Measurements from ENCODE around the gene RPUSD4. TPM values are rescaled to one million over a fixed set of nuclear protein-coding genes. Genes with fewer than 3 reads are reported as not detected.

RPUSD4 gene
- total RNA-seq, 1 donor = 19.0 TPM

DNA sequence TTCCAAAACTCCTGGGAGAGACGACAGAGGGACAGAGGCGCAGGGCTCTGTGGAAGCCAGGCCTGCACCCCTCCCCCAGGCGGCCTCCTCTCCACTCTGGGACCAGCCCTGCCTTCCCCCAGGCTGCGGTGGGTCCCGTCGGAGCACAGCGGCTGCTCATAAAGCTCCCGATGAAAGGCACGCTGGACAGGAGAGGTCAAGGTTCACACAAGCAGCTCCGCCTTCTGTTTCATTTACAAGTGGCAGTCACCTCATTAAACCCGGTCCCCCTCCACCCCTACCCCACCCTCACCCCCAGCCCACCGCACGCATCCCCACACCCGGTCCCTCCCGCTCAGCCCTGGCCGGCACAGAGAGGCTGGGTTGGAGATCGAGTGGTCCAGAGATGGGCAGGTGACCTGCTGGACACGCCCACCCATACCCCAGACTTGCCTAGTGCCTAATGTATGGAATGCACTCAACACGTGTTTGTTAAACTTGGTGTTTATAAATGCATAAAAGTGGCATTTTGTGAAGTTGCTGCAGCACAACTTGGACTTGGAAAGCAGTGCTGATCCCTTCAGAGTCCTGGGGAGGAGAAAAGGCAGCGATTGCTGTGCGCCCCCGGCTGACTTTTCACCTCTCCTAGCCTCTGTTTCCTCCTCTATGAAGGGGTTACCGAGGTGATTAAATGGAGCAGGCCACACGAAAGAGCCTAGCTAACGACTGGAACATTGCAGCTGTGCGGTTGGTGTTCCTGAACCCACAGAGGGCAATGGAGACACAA lies 26.0 kb downstream of the RPUSD4 start:
- no peak for DNase-seq (ENCODE audit: low read depth)
- TF ChIP-seq, protein P1, sequence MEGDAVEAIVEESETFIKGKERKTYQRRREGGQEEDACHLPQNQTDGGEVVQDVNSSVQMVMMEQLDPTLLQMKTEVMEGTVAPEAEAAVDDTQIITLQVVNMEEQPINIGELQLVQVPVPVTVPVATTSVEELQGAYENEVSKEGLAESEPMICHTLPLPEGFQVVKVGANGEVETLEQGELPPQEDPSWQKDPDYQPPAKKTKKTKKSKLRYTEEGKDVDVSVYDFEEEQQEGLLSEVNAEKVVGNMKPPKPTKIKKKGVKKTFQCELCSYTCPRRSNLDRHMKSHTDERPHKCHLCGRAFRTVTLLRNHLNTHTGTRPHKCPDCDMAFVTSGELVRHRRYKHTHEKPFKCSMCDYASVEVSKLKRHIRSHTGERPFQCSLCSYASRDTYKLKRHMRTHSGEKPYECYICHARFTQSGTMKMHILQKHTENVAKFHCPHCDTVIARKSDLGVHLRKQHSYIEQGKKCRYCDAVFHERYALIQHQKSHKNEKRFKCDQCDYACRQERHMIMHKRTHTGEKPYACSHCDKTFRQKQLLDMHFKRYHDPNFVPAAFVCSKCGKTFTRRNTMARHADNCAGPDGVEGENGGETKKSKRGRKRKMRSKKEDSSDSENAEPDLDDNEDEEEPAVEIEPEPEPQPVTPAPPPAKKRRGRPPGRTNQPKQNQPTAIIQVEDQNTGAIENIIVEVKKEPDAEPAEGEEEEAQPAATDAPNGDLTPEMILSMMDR (IDR thresholded peaks at IDR 0.05; ENCODE audit: insufficient read depth, low read depth, low read length) = no peak
- H3K4me3 ChIP-seq (ENCODE audit: low read depth, low read length) = no peak overlapping the region

DNA sequence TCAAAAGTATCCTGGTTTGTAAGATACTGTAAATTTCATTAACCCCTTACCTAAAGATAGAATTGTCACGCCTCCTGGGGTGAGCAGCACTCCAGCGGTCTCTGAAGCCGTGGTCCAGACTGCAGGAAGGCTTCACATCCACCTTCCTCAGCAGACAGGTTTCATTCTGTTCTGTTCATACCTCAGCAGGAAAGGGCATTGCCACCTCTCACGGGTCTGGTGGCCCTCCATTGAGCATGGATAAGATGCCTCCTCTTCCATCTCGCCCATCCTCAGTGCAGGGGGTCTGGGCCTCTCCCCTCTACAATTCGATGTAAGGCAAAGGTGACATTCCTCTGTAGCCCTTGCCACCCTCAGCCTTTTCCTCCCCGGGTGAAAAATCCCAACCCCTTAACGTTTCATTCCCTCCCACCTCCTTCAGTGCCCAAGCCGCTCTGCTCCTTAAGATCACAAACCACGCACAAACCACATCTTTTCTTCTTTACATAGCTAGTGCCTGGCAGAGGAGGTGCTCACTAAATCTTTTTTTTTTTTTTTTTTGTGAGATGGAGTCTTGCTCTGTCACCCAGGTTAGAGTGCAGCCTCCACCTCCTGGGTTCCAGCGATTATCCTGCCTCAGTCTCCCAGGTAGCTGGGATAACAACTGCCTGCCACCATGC lies 28.5 kb downstream of the RPUSD4 start:
- H3K4me3 ChIP-seq (ENCODE audit: low read depth, low read length) = no peak overlapping the region
- no peak for DNase-seq (ENCODE audit: low read depth)
- TF ChIP-seq, protein P1 (IDR thresholded peaks at IDR 0.05; ENCODE audit: insufficient read depth, low read depth, low read length) = no peak

DNA sequence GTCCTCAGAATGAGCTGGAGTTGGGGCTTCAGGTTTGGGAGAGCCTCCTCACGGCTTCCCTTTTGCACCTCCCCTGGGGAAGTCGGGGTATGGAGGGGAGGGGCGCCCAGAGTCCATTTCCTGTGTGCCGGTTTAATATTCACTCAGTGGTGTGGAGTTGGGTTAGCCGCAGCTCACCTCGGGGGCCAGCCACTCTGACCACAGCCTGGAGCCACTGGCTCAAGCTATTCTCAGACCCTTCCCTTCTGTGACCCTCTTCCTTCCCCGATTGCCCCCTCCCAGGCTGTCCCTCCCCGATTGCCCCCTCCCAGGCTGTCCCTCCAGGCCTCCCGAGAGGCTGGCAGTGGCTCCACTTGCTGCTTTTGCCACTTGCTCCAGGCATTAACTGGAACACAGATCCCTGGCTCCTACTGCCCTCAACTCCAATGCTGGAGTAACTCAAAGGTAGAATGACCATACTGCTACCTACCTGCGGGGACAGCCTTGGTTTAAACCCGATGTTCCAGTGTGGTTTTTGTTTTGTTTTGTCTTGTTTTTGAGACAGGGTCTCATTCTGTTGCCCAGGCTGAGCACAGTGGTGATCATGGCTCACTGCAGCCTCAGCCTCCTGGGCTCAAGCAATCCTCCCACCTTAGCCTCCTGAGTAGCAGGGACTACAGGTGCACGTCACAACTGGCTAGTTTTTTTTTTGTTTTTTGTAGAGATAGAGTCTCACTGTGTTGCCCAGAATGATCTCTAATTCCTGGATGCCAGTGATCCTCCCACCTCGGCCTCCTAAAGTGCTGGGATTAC lies 29.3 kb downstream of the RPUSD4 start:
- TF ChIP-seq, protein P1 (IDR thresholded peaks at IDR 0.05; ENCODE audit: insufficient read depth, low read depth, low read length) = no peak
- no peak overlapping the region for H3K4me3 ChIP-seq (ENCODE audit: low read depth, low read length)
- DNase-seq (ENCODE audit: low read depth) = no peak

DNA sequence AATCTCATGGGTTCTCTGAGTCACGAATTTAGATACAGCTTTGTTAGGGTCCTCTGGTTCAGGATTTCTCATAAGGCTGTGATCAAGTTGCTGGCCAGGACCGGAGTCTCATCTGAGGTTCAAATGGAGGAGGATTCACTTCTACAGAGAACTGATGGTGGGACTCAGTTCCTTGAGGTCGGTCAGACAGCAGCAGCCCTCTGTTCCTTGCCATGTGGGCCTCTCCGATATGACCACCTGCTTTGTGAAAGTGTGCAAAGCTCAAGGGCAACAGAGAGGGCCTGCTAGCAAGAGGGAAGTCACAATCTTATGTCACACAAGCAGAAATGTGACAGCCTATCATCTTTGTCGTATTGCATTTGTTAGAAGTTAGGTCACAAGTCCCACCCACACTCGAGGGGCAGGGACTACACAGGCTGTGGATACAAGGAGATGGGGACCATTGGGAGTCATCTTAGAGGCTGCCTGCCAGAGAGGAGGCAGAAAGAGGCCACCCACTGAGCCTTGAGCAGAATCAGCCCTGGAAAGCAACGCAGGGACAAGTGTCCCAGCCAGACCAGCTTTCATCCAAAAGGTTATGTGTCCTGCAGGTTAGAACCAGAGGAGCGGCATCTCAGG lies 34.5 kb downstream of the RPUSD4 start:
- no peak for DNase-seq (ENCODE audit: low read depth)
- TF ChIP-seq, protein P1 (IDR thresholded peaks at IDR 0.05; ENCODE audit: insufficient read depth, low read depth, low read length) = no peak
- no peak overlapping the region for H3K4me3 ChIP-seq (ENCODE audit: low read depth, low read length)

DNA sequence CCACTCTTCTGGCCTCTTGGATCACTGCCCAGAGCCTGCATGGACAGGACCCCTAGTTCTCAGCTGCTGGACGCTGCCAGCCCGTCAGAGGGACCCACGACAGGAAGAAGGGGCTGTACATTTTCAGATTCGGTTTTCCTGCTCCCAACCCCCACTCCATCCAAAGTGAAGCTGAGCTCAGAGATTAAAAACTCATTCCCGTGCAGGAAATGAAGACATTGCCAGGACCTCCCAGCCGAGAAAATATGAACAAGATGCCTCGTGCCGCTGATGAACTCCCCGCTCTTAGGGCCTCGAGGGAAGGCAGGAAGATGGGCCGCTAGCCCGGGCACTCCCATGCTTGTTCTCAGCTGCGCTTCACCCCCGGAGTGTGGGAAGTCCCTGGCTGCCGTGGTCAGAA lies 36.1 kb downstream of the RPUSD4 start:
- TF ChIP-seq, protein P1 (IDR thresholded peaks at IDR 0.05; ENCODE audit: insufficient read depth, low read depth, low read length) = no peak
- H3K4me3 ChIP-seq (ENCODE audit: low read depth, low read length) = no peak overlapping the region
- DNase-seq (ENCODE audit: low read depth) = no peak

DNA sequence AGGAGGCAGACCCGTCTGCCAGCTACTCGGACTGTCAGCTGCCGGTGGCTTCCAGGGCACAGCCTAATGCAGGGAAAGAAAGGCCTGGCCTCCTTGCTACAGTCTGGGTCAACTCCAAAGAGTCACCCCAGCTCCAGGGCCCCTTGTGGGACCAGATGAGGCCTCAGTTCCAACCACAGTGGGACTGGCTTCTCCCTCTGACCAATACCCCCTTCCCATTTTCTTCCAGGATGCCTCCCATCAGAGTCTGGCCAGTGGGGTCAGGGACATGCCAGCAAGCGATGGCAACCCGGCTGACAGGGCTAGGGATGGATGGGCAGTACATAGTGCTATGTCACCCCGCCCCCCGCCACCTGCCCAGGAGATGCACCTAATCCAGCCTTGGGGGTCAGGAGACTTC lies 36.6 kb downstream of the RPUSD4 start:
- no peak for DNase-seq (ENCODE audit: low read depth)
- H3K4me3 ChIP-seq (ENCODE audit: low read depth, low read length) = no peak overlapping the region
- TF ChIP-seq, protein P1 (IDR thresholded peaks at IDR 0.05; ENCODE audit: insufficient read depth, low read depth, low read length) = no peak
